Measurements from ENCODE around the gene ASPSCR1. TPM values are rescaled to one million over a fixed set of nuclear protein-coding genes. Genes with fewer than 3 reads are reported as not detected.
"Not testable (repeated sequence)": the region's sequence is repeated elsewhere in the genome, so short reads cannot be mapped to it uniquely, and the experiment has no call there.

ASPSCR1 gene
- total RNA-seq, 2 experiments from 2014 or later: 77.8 to 89.1 TPM

DNA sequence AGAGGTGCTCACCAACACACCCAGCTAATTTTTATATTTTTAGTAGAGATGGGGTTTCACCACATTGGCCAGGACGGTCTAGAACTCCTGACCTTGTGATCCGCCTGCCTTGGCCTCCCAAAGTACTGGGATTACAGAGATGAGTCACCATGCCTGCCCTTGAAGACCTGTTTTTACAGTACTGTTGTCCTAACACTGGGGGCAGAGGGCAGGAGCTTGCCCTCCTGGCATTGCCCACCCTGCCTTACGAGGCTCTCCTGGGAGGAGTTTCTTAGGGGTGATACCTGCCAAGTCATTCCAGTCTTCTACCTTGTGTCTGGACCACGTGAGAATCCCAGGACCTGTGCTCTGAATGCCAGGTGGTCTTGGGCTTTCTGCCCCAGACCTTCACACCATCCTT lies 2.7 kb downstream of the ASPSCR1 start:
- intact Hi-C loops (cut with micrococcal nuclease; ENCODE audit: unreplicated experiment): no loop called here
- no TSS peak for BruUV-seq (replicated peaks)

DNA sequence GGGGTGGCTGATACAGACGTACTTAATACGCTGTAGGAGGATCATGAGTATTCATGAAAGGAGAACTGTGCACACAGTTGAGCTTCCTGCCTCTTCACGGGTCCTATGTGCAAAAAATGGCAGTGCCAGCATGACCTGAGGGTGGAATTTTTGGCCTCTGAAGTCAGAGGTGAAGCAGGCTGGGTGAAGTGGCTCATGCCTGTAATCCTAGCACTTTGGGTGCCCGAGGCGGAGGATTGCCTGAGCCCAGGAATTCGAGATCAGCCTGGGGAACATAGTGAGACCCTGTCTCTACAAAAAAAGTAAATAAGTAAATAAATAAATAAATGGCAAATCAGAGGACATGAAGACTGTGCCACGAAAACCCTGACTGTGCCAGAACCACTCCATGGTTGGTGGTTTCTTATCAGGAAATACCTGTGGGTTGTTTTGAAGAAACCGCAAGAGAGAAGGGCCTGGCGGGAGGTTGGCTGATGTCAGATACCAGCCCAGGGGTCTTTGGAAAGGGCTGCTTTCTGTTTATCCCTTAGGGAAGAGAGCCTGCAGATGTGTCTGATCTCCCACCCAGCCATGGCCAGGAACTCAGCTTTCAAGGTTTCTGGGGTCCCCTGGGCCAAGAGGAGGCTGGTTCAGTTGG lies 3.4 kb downstream of the ASPSCR1 start:
- Histone ChIP-seq H3K9me3 (ENCODE audit: low read length) (no peaks in the 10 kb centered on the region), H3K4me3 (ENCODE audit: low read depth, low read length, poor library complexity, severe bottlenecking) (no peak overlapping the region), H3K4me1 (ENCODE audit: insufficient read depth, low read length, poor library complexity, severe bottlenecking) (peaks cover 20% of the 10 kb centered on the region), H3K36me3 (ENCODE audit: insufficient read depth, low read length) (peaks cover 39% of the 10 kb centered on the region), H3K9me2 (ENCODE audit: insufficient read depth, low read length) (no peaks in the 10 kb centered on the region), H3K27ac (ENCODE audit: low read depth, low read length, poor library complexity, severe bottlenecking) (no peak overlapping the region), H4K20me1 (ENCODE audit: insufficient read depth, low read length) (no peaks in the 10 kb centered on the region), H3K79me2 (ENCODE audit: insufficient read depth, low read depth, low read length) (peaks cover 10% of the 10 kb centered on the region; the same call in 1 of the 2 replicates), H3K4me2 (ENCODE audit: low read length) (no peak overlapping the region), H2AFZ (ENCODE audit: low read length) (no peak overlapping the region)
- no TSS peak for BruUV-seq (replicated peaks)
- no peak for DNase-seq (ENCODE audit: low spot score)
- TF ChIP-seq EZH2phosphoT487 (IDR thresholded peaks at IDR 0.05; ENCODE audit: borderline replicate concordance, low read depth, low read length): no peak
- TF ChIP-seq, protein P1, sequence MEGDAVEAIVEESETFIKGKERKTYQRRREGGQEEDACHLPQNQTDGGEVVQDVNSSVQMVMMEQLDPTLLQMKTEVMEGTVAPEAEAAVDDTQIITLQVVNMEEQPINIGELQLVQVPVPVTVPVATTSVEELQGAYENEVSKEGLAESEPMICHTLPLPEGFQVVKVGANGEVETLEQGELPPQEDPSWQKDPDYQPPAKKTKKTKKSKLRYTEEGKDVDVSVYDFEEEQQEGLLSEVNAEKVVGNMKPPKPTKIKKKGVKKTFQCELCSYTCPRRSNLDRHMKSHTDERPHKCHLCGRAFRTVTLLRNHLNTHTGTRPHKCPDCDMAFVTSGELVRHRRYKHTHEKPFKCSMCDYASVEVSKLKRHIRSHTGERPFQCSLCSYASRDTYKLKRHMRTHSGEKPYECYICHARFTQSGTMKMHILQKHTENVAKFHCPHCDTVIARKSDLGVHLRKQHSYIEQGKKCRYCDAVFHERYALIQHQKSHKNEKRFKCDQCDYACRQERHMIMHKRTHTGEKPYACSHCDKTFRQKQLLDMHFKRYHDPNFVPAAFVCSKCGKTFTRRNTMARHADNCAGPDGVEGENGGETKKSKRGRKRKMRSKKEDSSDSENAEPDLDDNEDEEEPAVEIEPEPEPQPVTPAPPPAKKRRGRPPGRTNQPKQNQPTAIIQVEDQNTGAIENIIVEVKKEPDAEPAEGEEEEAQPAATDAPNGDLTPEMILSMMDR (conservative IDR thresholded peaks at IDR 0.05; ENCODE audit: low read length): no peak
- intact Hi-C loops (cut with micrococcal nuclease; ENCODE audit: unreplicated experiment): no loop called here
- ChIA-PET POLR2A (no interaction called here), CTCF (ENCODE audit: unreplicated experiment) (no interaction called here)

More for the DNA sequence above, 2.7 kb downstream of the ASPSCR1 start:
- Histone ChIP-seq H3K79me2 (ENCODE audit: insufficient read depth, low read depth, low read length) (peaks cover 10% of the 10 kb centered on the region; the same call in 1 of the 2 replicates), H3K4me3 (ENCODE audit: low read depth, low read length, poor library complexity, severe bottlenecking) (no peak overlapping the region), H3K9me3 (ENCODE audit: low read length) (no peaks in the 10 kb centered on the region), H3K4me2 (ENCODE audit: low read length) (no peak overlapping the region), H3K27ac (ENCODE audit: low read depth, low read length, poor library complexity, severe bottlenecking) (no peak overlapping the region), H4K20me1 (ENCODE audit: insufficient read depth, low read length) (no peaks in the 10 kb centered on the region), H3K9me2 (ENCODE audit: insufficient read depth, low read length) (no peaks in the 10 kb centered on the region), H3K4me1 (ENCODE audit: insufficient read depth, low read length, poor library complexity, severe bottlenecking) (peaks cover 20% of the 10 kb centered on the region), H3K36me3 (ENCODE audit: insufficient read depth, low read length) (peaks cover 32% of the 10 kb centered on the region), H2AFZ (ENCODE audit: low read length) (no peak overlapping the region)
- TF ChIP-seq, protein P1 (conservative IDR thresholded peaks at IDR 0.05; ENCODE audit: low read length): no peak
- no peak for TF ChIP-seq EZH2phosphoT487 (IDR thresholded peaks at IDR 0.05; ENCODE audit: borderline replicate concordance, low read depth, low read length)
- DNase-seq (ENCODE audit: low spot score): no peak
- POLR2A ChIA-PET: no interaction called here
- CTCF ChIA-PET (ENCODE audit: unreplicated experiment): no interaction called here

DNA sequence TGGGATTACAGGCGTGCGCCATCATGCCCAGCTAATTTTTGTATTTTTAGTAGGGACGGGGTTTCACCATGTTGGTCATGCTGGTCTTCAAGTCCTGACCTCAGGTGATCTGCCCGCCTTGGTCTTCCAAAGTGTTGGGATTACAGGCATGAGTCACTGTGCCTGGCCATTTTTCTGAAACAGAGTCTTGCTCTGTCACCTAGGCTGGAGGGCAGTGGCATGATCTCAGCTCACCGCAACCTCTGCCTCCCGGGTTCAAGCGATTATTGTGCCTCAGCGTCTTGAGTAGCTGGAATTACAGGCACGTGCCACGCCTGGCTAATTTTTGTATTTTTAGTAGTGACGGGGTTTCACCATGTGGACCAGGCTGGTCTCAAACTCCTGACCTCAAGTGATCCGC lies 4.1 kb downstream of the ASPSCR1 start:
- H4K20me1 ChIP-seq (ENCODE audit: insufficient read depth, low read length); DNase-seq (ENCODE audit: low spot score); H3K9me2 ChIP-seq (ENCODE audit: insufficient read depth, low read length); intact Hi-C loops (cut with micrococcal nuclease; ENCODE audit: unreplicated experiment); POLR2A ChIA-PET; H2AFZ ChIP-seq (ENCODE audit: low read length); H3K9me3 ChIP-seq (ENCODE audit: low read length); H3K27ac ChIP-seq (ENCODE audit: low read depth, low read length, poor library complexity, severe bottlenecking); H3K4me2 ChIP-seq (ENCODE audit: low read length); H3K4me3 ChIP-seq (ENCODE audit: low read depth, low read length, poor library complexity, severe bottlenecking); CTCF ChIA-PET (ENCODE audit: unreplicated experiment); BruUV-seq (replicated peaks): not testable (repeated sequence)
- Histone ChIP-seq H3K36me3 (ENCODE audit: insufficient read depth, low read length) (peaks cover 43% of the 10 kb centered on the region), H3K79me2 (ENCODE audit: insufficient read depth, low read depth, low read length) (peaks cover 10% of the 10 kb centered on the region; the same call in 1 of the 2 replicates), H3K4me1 (ENCODE audit: insufficient read depth, low read length, poor library complexity, severe bottlenecking) (peaks cover 15% of the 10 kb centered on the region)
